ENCODE measurements around the gene ADCK1. TPM values are rescaled to one million over a fixed set of nuclear protein-coding genes. Genes with fewer than 3 reads are reported as not detected.

ADCK1 gene
- total and polyA plus RNA-seq, 2 of the 13 experiments (the other 11 are each of a cell fraction or from before 2014, with no cell fraction given): 3.9 to 6.3 TPM

DNA sequence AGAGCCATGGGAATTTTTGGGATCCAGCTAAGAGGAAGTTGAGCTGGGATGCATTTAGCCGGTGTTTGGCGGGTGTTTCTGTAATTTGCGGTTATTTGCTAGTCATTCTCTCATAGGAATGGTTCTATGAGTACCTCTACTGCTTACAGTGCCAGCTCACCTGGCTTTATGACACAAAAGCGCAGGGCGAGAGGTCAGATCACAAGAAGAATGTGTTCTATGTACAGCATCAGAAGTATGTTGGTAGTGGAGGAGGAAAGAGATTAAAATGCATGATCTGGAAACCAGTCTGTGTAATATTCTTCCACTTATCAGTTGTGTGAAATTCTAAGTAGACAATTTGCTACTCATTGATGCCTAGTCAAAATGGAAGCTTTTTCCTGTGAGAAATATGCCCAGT, 173.3 kb downstream of the ADCK1 start:
- Histone ChIP-seq H3K36me3 (replicated peaks in 1 of 2; ENCODE audit: control insufficient read depth in 1 of 2, insufficient read depth in 2 of 2, low read length in 2 of 2) (no peaks in the 10 kb centered on the region), H3K4me1 (ENCODE audit: insufficient read depth, low read length) (no peaks in the 10 kb centered on the region), H3K9me3 (ENCODE audit: low read length) (no peaks in the 10 kb centered on the region), H4K20me1 (ENCODE audit: insufficient read depth, low read length) (no peaks in the 10 kb centered on the region), H3K27me3 (ENCODE audit: control insufficient read depth in 1 of 2, insufficient read depth in 2 of 2, low read length in 2 of 2) (peaks cover 0 to 1% of the 10 kb centered on the region in 2 experiments; a peak in 1 of 5 replicates), H2AFZ (ENCODE audit: low read length) (no peak overlapping the region), H3K4me2 (ENCODE audit: low read depth, low read length) (no peak overlapping the region), H3K27ac (ENCODE audit: extremely low read length, insufficient read depth, low read length) (no peak overlapping the region), H3K4me3 (replicated peaks in 1 of 3; ENCODE audit: insufficient read depth in 1 of 3, low read depth in 2 of 3, low read length in 3 of 3) (no peak overlapping the region), H3K9ac (ENCODE audit: insufficient read depth, low read depth, low read length) (no peak overlapping the region), H3K79me2 (ENCODE audit: insufficient read depth, low read length) (no peaks in the 10 kb centered on the region)
- no TSS peak for BruUV-seq (replicated peaks)
- POLR2A ChIA-PET: no interaction called here
- CTCF ChIA-PET (ENCODE audit: low intra/inter-chr PET ratio, low total read pairs): no interaction called here
- ATAC-seq (no peak), DNase-seq (ENCODE audit: low spot score) (no peak), FAIRE-seq (no peak)
- in situ Hi-C loops (cut with HindIII; ENCODE audit: extremely low pct_ligation_motif_present, low pct_unique_long_range_greater_than_20kb): no loop called here
- WGBS (ENCODE audit: low lambda C conversion rate): 5% methylated on average over 5 of the region's 5 CpGs
- TF ChIP-seq NKX3-1 (CRISPR knock-in tag; IDR thresholded peaks at IDR 0.05) (no peak), ZNF460 (CRISPR knock-in tag; IDR thresholded peaks at IDR 0.05; ENCODE audit: borderline replicate concordance) (no peak), ADNP (CRISPR knock-in tag; IDR thresholded peaks at IDR 0.05) (no peak), GATAD2A (CRISPR knock-in tag; IDR thresholded peaks at IDR 0.05) (no peak), IKZF1 (IDR thresholded peaks at IDR 0.05) (no peak), RARA (CRISPR knock-in tag; IDR thresholded peaks at IDR 0.05) (no peak), POGK (CRISPR knock-in tag; conservative IDR thresholded peaks at IDR 0.05) (no peak), AHDC1 (CRISPR knock-in tag; IDR thresholded peaks at IDR 0.05; ENCODE audit: borderline replicate concordance) (no peak), ZKSCAN8 (CRISPR knock-in tag; IDR thresholded peaks at IDR 0.05; ENCODE audit: borderline replicate concordance) (no peak), ZNF530 (CRISPR knock-in tag; IDR thresholded peaks at IDR 0.05; ENCODE audit: low read depth) (no peak)
- intact Hi-C loops (cut with micrococcal nuclease; ENCODE audit: unreplicated experiment): no loop called here

All from HepG2 (cell line).